Naive thymus-derived CD4-positive, alpha-beta T cell (primary cell): ENCODE results near the gene TMPRSS2. TPM values are rescaled to one million over a fixed set of nuclear protein-coding genes. Genes with fewer than 3 reads are reported as not detected.

Experiments used
- ATAC-seq: fragments of 150-1000 bp; cut with Tn5 transposase; 2 replicates; pipeline ENCODE4 v1.10.0; 2021; ENCODE audit warnings: mild to moderate bottlenecking, moderate library complexity
- CTCF ChIA-PET: fragments of 350-600 bp; sonication (Branson Sonifier 250); formaldehyde crosslinking; loops from one replicate; lab custom pipeline; 2021; ENCODE audit warnings: antibody characterized with exemption; lab: Charles Lee
- POLR2A ChIA-PET: fragments of 350-600 bp; sonication (Branson Sonifier 250); formaldehyde crosslinking; loops from one replicate; lab custom pipeline; 2021; ENCODE audit warnings: antibody characterized with exemption, inconsistent platforms; lab: Charles Lee
- DNase-seq, 9 donors: peaks; one replicate each; pipeline versions ENCODE4 v3.0.0 to v3.0.0-alpha.2; 2020 to 2022; ENCODE audit warnings: mixed read lengths in 1 of 9
- H3K27ac ChIP-seq: one replicate; pipeline ENCODE4 v1.7.0; 2013; ENCODE audit warnings: mild to moderate bottlenecking, low read depth, low read length, moderate library complexity
- H3K27me3 ChIP-seq, 2 donors: one replicate each; pipeline ENCODE4 v1.7.0; 2013; ENCODE audit warnings: low read length in 2 of 2, mild to moderate bottlenecking in 2 of 2, moderate library complexity in 2 of 2; ENCODE audit not compliant: control insufficient read depth in 2 of 2, insufficient read depth in 2 of 2
- H3K36me3 ChIP-seq, 3 experiments: 1 replicate in 2 of 3; 2 replicates in 1 of 3; pipeline ENCODE4 v1.7.0; 2013; ENCODE audit warnings: low read length in 3 of 3, mild to moderate bottlenecking in 3 of 3, moderate library complexity in 1 of 3; ENCODE audit not compliant: insufficient read depth in 3 of 3, control insufficient read depth in 2 of 3
- H3K4me1 ChIP-seq, 2 donors: one replicate each; pipeline ENCODE4 v1.7.0; 2013; ENCODE audit warnings: low read length in 2 of 2, mild to moderate bottlenecking in 2 of 2, moderate library complexity in 1 of 2; ENCODE audit not compliant: control insufficient read depth in 2 of 2, insufficient read depth in 2 of 2
- H3K4me3 ChIP-seq: 2 replicates; pipeline ENCODE4 v1.7.0; 2013; ENCODE audit warnings: mild to moderate bottlenecking, low read length
- H3K9me3 ChIP-seq, 3 experiments: 1 replicate in 2 of 3; 2 replicates in 1 of 3; pipeline ENCODE4 v1.7.0; 2013; ENCODE audit warnings: low read length in 3 of 3; ENCODE audit not compliant: control insufficient read depth in 2 of 3
- H3K27ac Mint-ChIP-seq, 9 donors: one replicate each; pipeline ENCODE4 v1.8.0; 2020 to 2022; ENCODE audit warnings: mixed read lengths in 9 of 9, mild to moderate bottlenecking in 8 of 9, moderate library complexity in 5 of 9, inconsistent platforms in 2 of 9
- H3K27me3 Mint-ChIP-seq, 5 donors: one replicate each; pipeline ENCODE4 v1.8.0; 2021 to 2022; ENCODE audit warnings: mixed read lengths in 5 of 5, mild to moderate bottlenecking in 1 of 5
- H3K36me3 Mint-ChIP-seq, 5 donors: one replicate each; pipeline ENCODE4 v1.8.0; 2020 to 2022; ENCODE audit warnings: mixed read lengths in 5 of 5, mild to moderate bottlenecking in 3 of 5, inconsistent platforms in 1 of 5
- H3K4me1 Mint-ChIP-seq, 7 donors: one replicate each; pipeline ENCODE4 v1.8.0; 2020 to 2022; ENCODE audit warnings: mixed read lengths in 7 of 7, mild to moderate bottlenecking in 3 of 7, inconsistent platforms in 1 of 7
- H3K4me3 Mint-ChIP-seq, 10 donors: one replicate each; pipeline ENCODE4 v1.8.0; 2020 to 2022; ENCODE audit warnings: mild to moderate bottlenecking in 10 of 10, mixed read lengths in 10 of 10, moderate library complexity in 6 of 10, inconsistent platforms in 2 of 10
- H3K9me3 Mint-ChIP-seq, 11 donors: one replicate each; pipeline ENCODE4 v1.8.0; 2020 to 2022; ENCODE audit warnings: mixed read lengths in 11 of 11, mild to moderate bottlenecking in 4 of 11, inconsistent platforms in 1 of 11, moderate library complexity in 1 of 11
- intact Hi-C, 2 donors: fragments of 100-400 bp; cut with micrococcal nuclease; formaldehyde crosslinking; loops; one replicate each; pipeline ENCODE4 v1.15.1; 2023
- polyA plus RNA-seq, 2 donors: library from polyadenylated mRNA; unstranded; fragments of 300-500 nt; fragmentation: Illumina TruSeq; gene quantifications; one replicate each; pipeline ENCODE4 v1.2.3, GENCODE V29; 2021
- total RNA-seq, 6 experiments: library from RNA in 5 of 6; stranded (reverse) in 5 of 6; gene quantifications; 1 replicate in 5 of 6; 2 replicates in 1 of 6; pipeline ENCODE4 v1.2.3 and lab custom pipeline; 2021 to 2026

TMPRSS2 gene
- total and polyA plus RNA-seq, 7 experiments from 2014 or later, result not detected

GRCh38 chr21:41466024-41466820, 41.7 kb downstream of the TMPRSS2 start:
- no peaks in the 10 kb centered on the region for H3K27me3 ChIP-seq
- H3K4me3 Mint-ChIP-seq, result no peak overlapping the region
- POLR2A ChIA-PET, result no interaction called here
- H3K4me1 Mint-ChIP-seq, result peaks cover 0 to 16% (median 0%) of the 10 kb centered on the region in 7 donors
- H3K4me1 ChIP-seq, result no peaks in the 10 kb centered on the region
- no peak overlapping the region for H3K27ac Mint-ChIP-seq
- CTCF ChIA-PET, result interaction anchor here (4.5 kb wide), 1 partner anchor 183 kb away, joined by 19 read pairs; no protein-coding TSS in a partner anchor
- DNase-seq, result no peak
- H3K9me3 Mint-ChIP-seq, result peaks cover 0 to 6% (median 0%) of the 10 kb centered on the region in 11 donors
- no peak overlapping the region for H3K27ac ChIP-seq
- H3K36me3 Mint-ChIP-seq, result peaks cover 0 to 24% (median 8%) of the 10 kb centered on the region in 5 donors
- no peak for ATAC-seq
- peaks cover 6 to 32% (median 22%) of the 10 kb centered on the region in 5 donors for H3K27me3 Mint-ChIP-seq
- H3K4me3 ChIP-seq, result no peak overlapping the region
- intact Hi-C loops, result no loop called here
- H3K9me3 ChIP-seq, result no peaks in the 10 kb centered on the region
- H3K36me3 ChIP-seq, result no peaks in the 10 kb centered on the region

DNA sequence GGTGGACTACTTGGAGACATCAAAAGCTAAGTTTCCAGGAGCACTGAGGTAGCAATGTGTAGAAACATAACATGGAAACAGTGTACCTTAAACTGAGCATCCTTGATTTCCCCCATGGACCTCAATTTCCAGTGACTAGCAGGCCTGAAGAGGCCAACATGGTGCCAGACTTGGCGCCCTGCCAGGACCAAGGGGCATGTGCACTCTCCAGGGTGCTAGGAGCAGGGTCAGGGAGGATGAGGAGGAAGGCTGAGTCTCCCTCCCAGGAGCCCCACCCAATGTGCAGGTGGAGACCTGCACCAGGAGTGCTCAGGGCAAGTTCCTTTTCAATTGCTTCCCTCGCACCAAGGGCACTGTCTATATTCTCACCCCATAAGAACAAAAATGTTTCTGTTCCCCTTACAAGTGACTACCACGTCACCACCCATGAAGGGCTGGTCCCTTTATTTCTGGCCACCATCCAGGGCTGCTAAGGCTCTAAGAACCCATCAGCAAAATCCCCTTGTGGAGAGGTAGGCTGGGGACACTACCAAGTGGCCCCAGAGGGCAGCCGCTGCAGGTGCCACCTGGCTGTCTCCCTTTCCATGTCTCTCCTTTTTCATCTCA, 42.7 kb downstream of the TMPRSS2 start:
- H3K27ac ChIP-seq, result no peak overlapping the region
- CTCF ChIA-PET, result interaction anchor here (4.5 kb wide), 1 partner anchor 182 kb away, joined by 19 read pairs; no protein-coding TSS in a partner anchor
- H3K9me3 ChIP-seq, result no peaks in the 10 kb centered on the region
- peaks cover 0 to 6% (median 0%) of the 10 kb centered on the region in 11 donors for H3K9me3 Mint-ChIP-seq
- H3K27ac Mint-ChIP-seq, result no peak overlapping the region
- DNase-seq (no peak), ATAC-seq (no peak)
- peaks cover 0 to 18% (median 1%) of the 10 kb centered on the region in 7 donors for H3K4me1 Mint-ChIP-seq
- no peaks in the 10 kb centered on the region for H3K4me1 ChIP-seq
- H3K27me3 ChIP-seq, result no peaks in the 10 kb centered on the region
- H3K4me3 Mint-ChIP-seq, result no peak overlapping the region
- peaks cover 3 to 26% (median 22%) of the 10 kb centered on the region in 5 donors for H3K27me3 Mint-ChIP-seq
- POLR2A ChIA-PET, result no interaction called here
- H3K36me3 Mint-ChIP-seq, result peaks cover 0 to 30% (median 8%) of the 10 kb centered on the region in 5 donors
- no peaks in the 10 kb centered on the region for H3K36me3 ChIP-seq
- intact Hi-C loops, result no loop called here
- no peak overlapping the region for H3K4me3 ChIP-seq

DNA sequence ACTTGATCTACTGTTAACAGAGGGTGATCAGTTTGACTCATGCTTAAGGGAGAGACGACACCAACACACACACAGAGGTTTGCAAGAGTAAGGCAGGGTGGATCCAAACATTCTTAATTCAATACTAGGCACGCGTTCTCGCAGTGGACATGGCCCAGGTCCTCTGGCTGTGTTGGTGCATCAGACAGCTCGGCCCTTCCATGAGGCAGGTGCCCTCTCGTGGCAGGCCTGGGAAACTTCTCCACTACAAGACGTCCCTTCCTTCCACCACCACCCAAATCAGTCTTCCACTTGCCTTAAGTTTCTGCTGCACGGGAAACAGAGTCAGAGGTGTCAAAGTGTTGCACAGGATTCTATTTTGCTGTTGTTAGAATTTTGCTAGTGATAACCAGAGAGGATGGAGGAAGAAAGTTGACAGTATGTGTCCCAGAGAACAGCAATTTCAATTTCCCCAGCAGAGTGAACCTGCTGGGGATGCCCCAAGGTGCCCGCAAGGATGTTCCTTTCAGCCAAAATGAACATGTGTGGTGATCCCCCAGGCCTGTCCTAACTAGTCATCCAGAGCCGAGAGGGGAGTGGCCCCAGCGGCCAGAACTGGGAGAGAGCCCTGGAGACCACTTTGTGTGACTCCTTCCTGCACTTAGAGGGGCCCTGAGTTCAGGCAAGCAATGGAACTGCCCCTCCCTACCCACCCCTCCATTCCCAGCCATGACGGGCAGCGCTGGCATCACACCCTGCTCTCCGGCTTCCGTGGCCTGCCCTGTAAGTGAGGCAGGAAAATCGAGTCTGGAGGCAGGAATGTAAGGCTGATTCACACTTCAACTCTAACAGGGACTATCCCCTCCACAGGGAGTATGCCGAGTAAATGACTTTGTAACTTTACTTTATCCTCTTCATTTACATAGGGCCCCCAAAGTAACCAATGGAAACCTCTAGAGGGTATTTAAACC, 47.1 kb downstream of the TMPRSS2 start:
- Mint-ChIP-seq H3K36me3 (peaks cover 0 to 44% (median 13%) of the 10 kb centered on the region in 5 donors), H3K4me3 (no peak overlapping the region), H3K4me1 (peaks cover 0 to 18% (median 2%) of the 10 kb centered on the region in 7 donors), H3K9me3 (peaks cover 0 to 6% (median 0%) of the 10 kb centered on the region in 11 donors), H3K27me3 (no peaks in the 10 kb centered on the region), H3K27ac (peak overlapping the region in 5 of 9 donors; percentile 49 to 86 (median 76))
- Histone ChIP-seq H3K27ac (no peak overlapping the region), H3K36me3 (peaks cover 0 to 35% (median 11%) of the 10 kb centered on the region in 3 experiments), H3K27me3 (no peaks in the 10 kb centered on the region), H3K4me3 (no peak overlapping the region), H3K9me3 (no peaks in the 10 kb centered on the region), H3K4me1 (no peaks in the 10 kb centered on the region)
- ChIA-PET POLR2A (interaction anchor here (1.0 kb wide), 1 partner anchor 178 kb away, joined by 5 read pairs; no protein-coding TSS in a partner anchor), CTCF (interaction anchor here (0.7 to 3.5 kb wide), 3 partner anchors 175 to 317 kb away, joined by 3 to 65 read pairs (median 3); no protein-coding TSS in a partner anchor)
- ATAC-seq (peak; percentile 79), DNase-seq (peak; percentile 16 to 58 (median 41))
- intact Hi-C loops, result loop anchor here (1.0 to 5.0 kb wide), 2 partner anchors 178 to 339 kb away; no protein-coding TSS in a partner anchor

GRCh38 chr21:41459884-41460534, 47.9 kb downstream of the TMPRSS2 start:
- POLR2A ChIA-PET, result interaction anchor here (1.0 kb wide), 1 partner anchor 177 kb away, joined by 5 read pairs; no protein-coding TSS in a partner anchor
- H3K4me1 ChIP-seq, result no peaks in the 10 kb centered on the region
- peaks cover 1 to 44% (median 11%) of the 10 kb centered on the region in 3 experiments for H3K36me3 ChIP-seq
- H3K9me3 ChIP-seq, result no peaks in the 10 kb centered on the region
- H3K9me3 Mint-ChIP-seq, result peaks cover 0 to 6% (median 0%) of the 10 kb centered on the region in 11 donors
- peaks cover 0 to 18% (median 2%) of the 10 kb centered on the region in 7 donors for H3K4me1 Mint-ChIP-seq
- ATAC-seq, result no peak
- no peak for DNase-seq
- H3K4me3 Mint-ChIP-seq, result no peak overlapping the region
- H3K27me3 ChIP-seq, result no peaks in the 10 kb centered on the region
- H3K27ac Mint-ChIP-seq, result peak overlapping the region in 6 of 9 donors; percentile 32 to 86 (median 52)
- intact Hi-C loops, result loop anchor here (1.0 to 5.0 kb wide), 2 partner anchors 177 to 338 kb away; no protein-coding TSS in a partner anchor
- CTCF ChIA-PET, result interaction anchor here (0.7 to 3.5 kb wide), 5 partner anchors 90 to 318 kb away, joined by 3 to 65 read pairs (median 4); no protein-coding TSS in a partner anchor
- H3K4me3 ChIP-seq, result no peak overlapping the region
- peaks cover 0 to 45% (median 13%) of the 10 kb centered on the region in 5 donors for H3K36me3 Mint-ChIP-seq
- H3K27me3 Mint-ChIP-seq, result no peaks in the 10 kb centered on the region
- no peak overlapping the region for H3K27ac ChIP-seq

GRCh38 chr21:41458559-41458958, 49.4 kb downstream of the TMPRSS2 start:
- H3K36me3 Mint-ChIP-seq, result peaks cover 4 to 40% (median 7%) of the 10 kb centered on the region in 5 donors
- Histone ChIP-seq H3K9me3 (no peaks in the 10 kb centered on the region), H3K36me3 (peaks cover 10 to 58% (median 22%) of the 10 kb centered on the region in 3 experiments), H3K4me3 (no peak overlapping the region), H3K27ac (no peak overlapping the region), H3K27me3 (no peaks in the 10 kb centered on the region), H3K4me1 (no peaks in the 10 kb centered on the region)
- POLR2A ChIA-PET, result no interaction called here
- no peaks in the 10 kb centered on the region for H3K27me3 Mint-ChIP-seq
- ATAC-seq (no peak), DNase-seq (no peak)
- intact Hi-C loops, result no loop called here
- CTCF ChIA-PET, result interaction anchor here (0.6 to 3.5 kb wide), 3 partner anchors 173 to 251 kb away, joined by 3 to 65 read pairs (median 6); no protein-coding TSS in a partner anchor
- peaks cover 0 to under 1% (median 0%) of the 10 kb centered on the region in 11 donors for H3K9me3 Mint-ChIP-seq
- peaks cover 0 to 20% (median 3%) of the 10 kb centered on the region in 7 donors for H3K4me1 Mint-ChIP-seq
- peak overlapping the region in 1 of 9 donors; percentile 41 for H3K27ac Mint-ChIP-seq
- H3K4me3 Mint-ChIP-seq, result no peak overlapping the region
